ENCODE measurements around the gene MAFF.

MAFF gene

GRCh38 chr22:38244106-38244505 lies 42.3 kb downstream of the MAFF start:
- DNase-seq (ENCODE audit: low read depth) = no peak
- no peak overlapping the region for H3K4me3 ChIP-seq (ENCODE audit: low read length)
- TF ChIP-seq CTCF (conservative IDR thresholded peaks at IDR 0.05; ENCODE audit: low read depth, low read length) = no peak

GRCh38 chr22:38246046-38246658 lies 44.4 kb downstream of the MAFF start:
- DNase-seq (ENCODE audit: low read depth) = no peak
- no peak for TF ChIP-seq CTCF (conservative IDR thresholded peaks at IDR 0.05; ENCODE audit: low read depth, low read length)
- H3K4me3 ChIP-seq (ENCODE audit: low read length) = no peak overlapping the region

GRCh38 chr22:38246692-38247091 lies 44.9 kb downstream of the MAFF start:
- H3K4me3 ChIP-seq (ENCODE audit: low read length) = no peak overlapping the region
- TF ChIP-seq CTCF (conservative IDR thresholded peaks at IDR 0.05; ENCODE audit: low read depth, low read length) = no peak

GRCh38 chr22:38247713-38248112 lies 45.9 kb downstream of the MAFF start:
- no peak for DNase-seq (ENCODE audit: low read depth)
- no peak overlapping the region for H3K4me3 ChIP-seq (ENCODE audit: low read length)
- no peak for TF ChIP-seq CTCF (conservative IDR thresholded peaks at IDR 0.05; ENCODE audit: low read depth, low read length)

More at GRCh38 chr22:38246692-38247091, 44.9 kb downstream of the MAFF start:
- no peak for DNase-seq (ENCODE audit: low read depth)

- DNase-seq (ENCODE audit: low read depth) = no peak
- H3K4me3 ChIP-seq (ENCODE audit: low read length) = no peak overlapping the region
- TF ChIP-seq CTCF (conservative IDR thresholded peaks at IDR 0.05; ENCODE audit: low read depth, low read length) = no peak
Observed at GRCh38 chr22:38248280-38248679, 46.5 kb downstream of the MAFF start.

GRCh38 chr22:38249301-38249700 lies 47.5 kb downstream of the MAFF start:
- no peak overlapping the region for H3K4me3 ChIP-seq (ENCODE audit: low read length)
- TF ChIP-seq CTCF (conservative IDR thresholded peaks at IDR 0.05; ENCODE audit: low read depth, low read length) = no peak
- no peak for DNase-seq (ENCODE audit: low read depth)

- DNase-seq (ENCODE audit: low read depth) = no peak
- TF ChIP-seq CTCF (conservative IDR thresholded peaks at IDR 0.05; ENCODE audit: low read depth, low read length) = no peak
Observed at GRCh38 chr22:38249803-38250642, 48.2 kb downstream of the MAFF start.

More at GRCh38 chr22:38249803-38250642, 48.2 kb downstream of the MAFF start:
- H3K4me3 ChIP-seq (ENCODE audit: low read length) = no peak overlapping the region
